Measurements from ENCODE around the gene SHH.

- no peak for TF ChIP-seq ESRRG (CRISPR knock-in tag; IDR thresholded peaks at IDR 0.05)
- TF ChIP-seq PATZ1 (CRISPR knock-in tag; IDR thresholded peaks at IDR 0.05; ENCODE audit: borderline replicate concordance) = no peak
- no peak for TF ChIP-seq ISL1 (CRISPR knock-in tag; IDR thresholded peaks at IDR 0.05)
- TF ChIP-seq TCF4 (CRISPR knock-in tag; IDR thresholded peaks at IDR 0.05; ENCODE audit: borderline replicate concordance) = no peak
- TF ChIP-seq ZC3H10 (CRISPR knock-in tag; IDR thresholded peaks at IDR 0.05) = no peak
Measured at GRCh38 chr7:155843426-155844018, 31.3 kb upstream of the SHH start.

All from SK-N-SH treated with all-trans-retinoic acid at 6 μM for 48 hours (cell line).